ENCODE data around the gene AHCY.

DNA sequence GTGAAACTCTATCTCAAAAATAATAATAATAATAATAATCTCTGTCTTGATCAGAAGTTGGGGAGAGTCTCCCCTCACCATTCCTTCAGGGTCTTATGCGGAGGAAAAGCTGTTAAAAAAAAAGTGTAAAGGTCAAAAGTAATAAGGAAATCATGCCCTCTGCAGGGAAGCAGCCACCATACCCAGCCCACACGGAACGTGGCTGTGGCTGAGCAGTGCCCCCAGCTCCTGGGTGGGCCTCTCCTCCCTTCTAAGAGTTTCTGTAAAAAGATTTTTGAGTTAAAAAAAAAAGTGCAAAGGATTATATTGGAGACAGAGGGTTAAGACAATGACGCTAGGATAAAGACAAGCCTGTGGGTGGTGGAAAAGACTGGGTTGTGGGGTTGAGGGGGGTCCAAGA, 30.6 kb upstream of the AHCY start:
- TF ChIP-seq ZNF274 (IDR thresholded peaks at IDR 0.05; ENCODE audit: low read depth, low read length) (no peak), YY1 (IDR thresholded peaks at IDR 0.05; ENCODE audit: insufficient read depth, insufficient read length) (no peak), SUZ12 (IDR thresholded peaks at IDR 0.05; ENCODE audit: extremely low read depth, insufficient read depth, insufficient read length) (no peak)

Measured in NT2/D1 (cell line).